CD4-positive, alpha-beta T cell treated with Interleukin-6 at 100 ng/mL for 8 hours (primary cell): Measurements from ENCODE around the gene LOC128125822.
"Not testable (repeated sequence)": the region's sequence is repeated elsewhere in the genome, so short reads cannot be mapped to it uniquely, and the experiment has no call there.

Experiments used
- DNase-seq: peaks from one replicate; pipeline ENCODE4 v3.0.0-alpha.2; 2020; ENCODE audit warnings: mixed read lengths, low spot score

LOC128125822 gene

DNA sequence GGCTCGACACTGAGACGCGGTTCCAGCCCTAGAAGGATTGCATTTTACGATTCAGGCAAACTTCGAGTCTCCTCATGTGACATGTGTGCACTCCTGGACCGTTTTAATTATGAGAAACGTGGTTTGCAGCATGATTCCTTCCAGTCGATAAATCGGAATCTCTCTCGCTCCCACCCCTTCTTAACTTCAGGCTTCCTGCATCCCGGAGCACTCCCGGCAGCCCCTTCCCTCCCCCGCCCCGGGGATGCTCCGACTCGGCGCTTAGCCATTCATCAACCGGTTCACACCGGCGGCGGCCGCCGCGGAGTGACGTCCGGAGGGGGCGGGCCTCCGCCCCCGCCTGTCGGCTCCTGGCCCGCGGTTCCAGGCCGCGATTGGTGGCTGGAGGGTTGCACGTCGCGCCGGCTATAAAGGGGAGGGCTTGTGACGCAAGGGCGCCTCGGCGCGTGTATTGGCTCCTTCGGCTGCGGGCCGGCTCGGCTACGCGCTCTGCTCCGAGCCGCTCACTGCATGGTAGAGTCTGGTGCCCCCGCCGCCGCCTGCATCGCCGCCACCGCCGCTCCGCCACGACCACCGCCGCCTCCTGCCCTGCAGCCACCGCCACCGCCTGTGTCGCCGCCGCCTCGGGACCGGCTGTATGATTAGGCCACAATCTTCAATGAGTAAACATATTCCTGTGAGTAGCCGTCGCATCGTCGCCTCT lies at the start of gene LOC128125822, which contains the start of gene PTP4A1:
Gene LOC128125822, plus strand, starts transcription at position 437 of the 703 bp plus-strand sequence.
Gene PTP4A1, plus strand, starts transcription at position 437 of the 703 bp plus-strand sequence. CDS start 4,401 bp downstream, outside the sequence.
- DNase-seq = peak; percentile 96

GRCh38 chr6:63522911-63523287 lies 49.4 kb upstream of the LOC128125822 start:
- not testable (repeated sequence) for DNase-seq

DNA sequence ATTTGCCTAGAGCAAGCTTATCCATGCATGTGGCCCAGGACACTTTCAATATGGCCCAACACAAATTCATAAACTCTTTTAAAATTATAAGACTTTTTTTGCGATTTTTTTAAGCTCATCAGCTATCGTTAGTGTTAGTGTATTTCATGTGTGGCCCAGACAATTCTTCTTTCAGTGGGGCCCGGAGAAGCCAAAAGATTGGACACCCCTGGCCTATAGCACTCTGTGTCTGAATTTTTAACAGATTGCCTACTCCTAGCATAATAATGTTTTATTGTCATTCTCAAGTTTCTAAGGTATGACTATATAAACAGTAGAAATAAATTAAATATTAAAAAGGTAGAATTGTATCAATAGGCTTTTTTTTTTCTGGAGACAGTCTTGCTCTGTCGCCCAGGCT lies 48.6 kb upstream of the LOC128125822 start:
- no peak for DNase-seq

DNA sequence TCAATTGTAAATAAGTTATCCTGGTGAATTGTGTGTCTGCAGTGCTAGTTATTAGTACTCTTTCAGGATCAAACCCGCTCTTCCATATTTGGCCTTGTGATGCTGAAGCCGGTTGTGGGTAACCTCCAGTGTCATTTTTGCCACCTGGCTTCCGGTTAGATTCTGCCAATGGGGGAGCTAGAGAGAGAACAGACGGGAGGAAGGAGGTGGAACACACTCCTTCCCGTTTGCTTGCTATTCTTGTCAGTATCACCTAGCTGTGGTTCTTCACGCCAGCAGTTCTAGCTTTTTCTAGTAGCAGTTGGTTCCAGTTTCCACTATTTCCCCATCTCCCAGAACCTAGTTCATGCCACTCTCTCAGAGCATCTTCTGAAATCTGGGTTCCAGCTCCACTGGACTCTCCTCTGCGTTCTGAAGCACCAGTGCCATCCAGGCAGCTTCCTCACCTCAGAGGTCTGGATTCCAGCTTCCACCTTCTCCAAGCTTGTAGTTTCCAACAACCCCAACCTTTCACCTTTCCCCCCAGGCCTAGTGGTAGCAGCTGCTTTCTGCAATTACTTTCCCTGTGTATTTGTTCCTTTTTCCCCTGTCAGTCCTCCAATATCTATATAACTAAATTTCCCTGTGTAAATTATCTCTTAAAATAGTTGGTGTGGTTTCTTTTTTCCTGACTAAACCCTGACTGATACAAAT lies 46.9 kb upstream of the LOC128125822 start:
- no peak for DNase-seq

DNA sequence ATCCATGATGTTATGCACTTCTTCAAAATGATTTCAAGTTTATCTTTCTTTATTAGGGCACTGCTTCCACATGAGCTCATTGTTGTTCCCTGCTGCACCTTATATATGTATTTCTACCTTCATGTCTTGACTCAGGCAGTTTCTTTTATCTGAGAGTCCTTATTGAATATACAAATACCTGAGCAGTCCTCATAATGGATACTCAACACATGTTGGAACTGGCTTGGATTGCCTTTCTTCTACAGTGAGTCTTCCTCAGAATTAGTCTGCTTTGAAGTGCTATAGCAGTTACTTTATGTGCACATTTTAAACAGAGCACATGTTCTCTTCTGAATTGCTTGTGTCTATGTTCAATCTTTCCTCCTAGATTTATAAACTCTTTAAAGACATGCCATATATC lies 45.3 kb upstream of the LOC128125822 start:
- DNase-seq = no peak

GRCh38 chr6:63527658-63528514 lies 44.4 kb upstream of the LOC128125822 start:
- no peak for DNase-seq

DNA sequence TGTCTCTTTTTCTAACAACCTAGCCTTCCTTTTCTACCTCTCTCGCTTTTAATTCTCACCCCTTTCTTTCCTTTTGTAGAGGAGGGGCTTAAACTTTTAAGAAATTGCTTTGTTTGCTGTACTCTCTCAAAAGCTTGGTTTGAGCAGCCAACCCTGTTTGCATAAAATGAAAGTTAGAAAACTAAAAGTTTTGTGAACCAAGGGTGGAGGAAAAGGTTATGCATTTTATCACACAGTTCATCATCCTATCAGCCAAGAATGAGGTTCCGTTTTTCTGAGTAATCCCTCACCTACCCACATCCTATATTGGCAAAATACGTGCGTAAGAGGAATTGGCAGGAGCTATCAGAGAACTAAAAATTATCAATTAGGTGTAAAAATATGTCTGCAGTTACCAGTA lies 42.8 kb upstream of the LOC128125822 start:
- DNase-seq = no peak

DNA sequence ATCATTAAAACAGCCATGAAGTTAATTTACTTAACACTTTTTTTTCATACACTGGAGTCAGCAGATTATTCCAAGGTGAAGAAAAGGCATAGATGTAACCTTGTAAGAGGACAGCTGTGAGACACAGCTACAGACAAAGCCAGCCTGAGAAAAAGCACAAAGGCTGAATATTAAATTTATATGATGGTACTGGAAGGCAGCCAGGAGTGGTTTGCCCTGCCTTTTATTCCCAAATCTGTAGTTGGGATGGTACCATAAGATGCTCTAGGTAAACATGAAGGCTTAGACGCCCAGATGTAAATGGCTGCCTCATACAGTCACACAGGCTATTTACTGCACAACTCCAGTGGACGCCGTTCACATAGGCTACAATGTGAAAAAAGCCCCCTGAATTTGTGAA lies 42.1 kb upstream of the LOC128125822 start:
- no peak for DNase-seq

GRCh38 chr6:63530991-63531390 lies 41.3 kb upstream of the LOC128125822 start:
- no peak for DNase-seq

DNA sequence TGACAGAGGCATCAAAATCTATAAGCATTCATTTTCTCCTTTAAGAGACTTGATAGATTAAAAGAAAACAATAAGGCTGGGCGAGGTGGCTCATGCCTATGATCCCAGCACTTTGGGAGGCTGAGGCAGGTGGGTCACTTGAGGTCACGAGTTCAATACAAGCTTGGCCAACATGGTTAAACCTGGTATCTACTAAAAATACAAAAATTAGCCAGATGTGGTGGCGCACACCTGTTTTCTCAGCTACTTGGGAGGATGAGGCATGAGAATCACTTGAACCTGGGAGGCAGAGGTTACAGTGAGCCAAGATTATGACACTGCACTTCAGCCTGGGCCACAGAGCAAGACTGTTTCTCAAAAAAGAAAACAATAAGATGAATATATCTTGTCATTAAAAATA lies 39.3 kb upstream of the LOC128125822 start:
- no peak for DNase-seq

- DNase-seq = no peak
Observed at GRCh38 chr6:63533952-63534351, 38.3 kb upstream of the LOC128125822 start.

GRCh38 chr6:63537201-63537958 lies 34.9 kb upstream of the LOC128125822 start:
- DNase-seq = no peak

DNA sequence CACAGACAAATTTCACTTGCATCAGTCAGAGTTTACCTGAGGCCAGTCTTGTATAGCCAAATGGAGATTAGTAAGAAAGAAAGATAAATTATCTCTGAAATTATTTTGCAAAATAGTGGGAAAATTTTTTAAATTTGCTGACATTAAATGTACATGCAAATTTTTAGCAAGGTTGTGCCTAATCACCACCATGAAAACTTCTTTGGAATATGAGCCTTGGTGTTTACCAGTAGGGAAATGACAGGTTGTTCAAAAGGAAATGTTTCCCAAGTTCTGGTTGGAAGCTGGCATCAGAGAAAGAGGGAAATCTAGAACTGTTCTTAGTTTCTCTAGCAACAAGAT lies 34.4 kb upstream of the LOC128125822 start:
- no peak for DNase-seq

DNA sequence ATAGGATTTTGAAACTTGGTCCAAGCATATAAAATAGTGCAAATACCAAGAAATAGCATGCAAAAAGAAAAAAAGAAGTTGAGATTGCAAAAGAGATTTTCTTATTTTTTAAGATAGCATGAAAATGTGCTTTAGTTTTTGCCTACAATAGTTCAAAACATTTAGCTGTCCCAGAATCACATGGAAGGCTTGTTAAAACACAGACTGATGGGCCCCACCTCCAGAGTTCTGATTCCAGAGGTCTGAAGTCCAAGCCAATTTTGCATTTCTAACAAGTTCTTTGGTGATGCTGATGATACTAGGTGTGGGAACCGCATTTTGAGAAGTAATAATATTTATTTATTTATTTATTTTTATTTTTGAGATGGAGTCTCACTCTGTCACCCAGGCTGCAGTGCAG lies 33.7 kb upstream of the LOC128125822 start:
- DNase-seq = no peak

DNA sequence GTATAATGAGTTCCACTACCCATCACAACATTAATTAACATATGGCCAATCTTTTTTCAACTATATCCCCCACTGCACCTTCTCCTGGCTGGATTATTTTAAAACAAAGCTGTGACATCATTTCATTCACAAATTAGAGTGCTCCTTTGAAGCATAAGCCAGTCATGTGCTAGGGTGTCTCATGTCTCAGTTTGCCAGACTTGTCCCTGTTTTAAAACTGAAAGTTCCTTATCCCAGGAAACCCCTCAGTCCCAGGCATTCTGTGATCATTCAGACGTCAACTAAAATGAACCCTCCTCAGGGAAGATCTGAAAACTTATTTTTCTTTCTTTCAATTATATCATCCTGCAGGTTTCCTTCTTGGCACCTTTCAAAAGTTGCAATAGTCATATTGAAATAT lies 29.3 kb upstream of the LOC128125822 start:
- DNase-seq = no peak

- no peak for DNase-seq
Observed at GRCh38 chr6:63543982-63544381, 28.3 kb upstream of the LOC128125822 start.

DNA sequence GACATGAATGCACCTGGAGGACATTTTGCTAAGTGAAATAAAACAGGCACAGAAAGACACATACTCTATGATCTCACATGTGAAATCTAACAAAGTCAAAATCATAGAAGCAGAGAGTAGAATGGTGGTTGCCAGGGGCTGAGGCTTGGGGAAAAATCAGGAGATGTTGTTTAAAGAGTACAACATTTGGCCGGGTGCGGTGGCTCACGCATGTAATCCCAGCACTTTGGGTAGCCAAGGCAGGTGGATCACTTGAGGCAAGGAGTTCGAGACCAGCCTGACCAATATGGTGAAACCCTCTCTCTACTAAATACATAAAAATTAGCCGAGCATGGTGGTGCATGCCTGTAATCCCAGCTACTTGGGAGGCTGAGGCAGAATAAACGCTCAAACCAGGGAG lies 26.0 kb upstream of the LOC128125822 start:
- no peak for DNase-seq

- no peak for DNase-seq
Observed at GRCh38 chr6:63546697-63547096, 25.6 kb upstream of the LOC128125822 start.

- DNase-seq = no peak
Observed at GRCh38 chr6:63549076-63549475, 23.2 kb upstream of the LOC128125822 start.

DNA sequence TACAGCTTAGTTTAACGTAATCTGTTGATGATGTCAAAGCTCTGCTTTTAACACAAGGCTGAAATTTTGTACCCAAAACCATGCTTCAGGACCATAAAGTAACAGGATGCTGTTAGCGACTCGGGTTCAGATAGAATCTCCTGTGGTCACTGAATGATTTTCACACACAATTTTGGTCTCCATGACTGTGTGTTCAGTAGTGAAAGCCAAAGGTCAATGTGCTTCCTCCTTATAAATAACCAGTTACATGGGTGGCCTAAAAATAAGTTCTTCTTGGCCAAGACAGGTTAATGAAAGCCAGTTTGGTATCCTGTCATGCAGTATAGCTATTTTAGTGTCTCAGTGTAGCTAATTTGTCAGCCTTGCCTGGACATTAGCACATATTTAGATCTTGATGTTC lies 19.1 kb upstream of the LOC128125822 start:
- no peak for DNase-seq

- DNase-seq = no peak
Observed at GRCh38 chr6:63553900-63554299, 18.4 kb upstream of the LOC128125822 start.

GRCh38 chr6:63554782-63555181 lies 17.5 kb upstream of the LOC128125822 start:
- no peak for DNase-seq
